ENCODE measurements around the gene PRR20G.
"Not testable (repeated sequence)": the region's sequence is repeated elsewhere in the genome, so short reads cannot be mapped to it uniquely, and the experiment has no call there.

PRR20G gene

DNA sequence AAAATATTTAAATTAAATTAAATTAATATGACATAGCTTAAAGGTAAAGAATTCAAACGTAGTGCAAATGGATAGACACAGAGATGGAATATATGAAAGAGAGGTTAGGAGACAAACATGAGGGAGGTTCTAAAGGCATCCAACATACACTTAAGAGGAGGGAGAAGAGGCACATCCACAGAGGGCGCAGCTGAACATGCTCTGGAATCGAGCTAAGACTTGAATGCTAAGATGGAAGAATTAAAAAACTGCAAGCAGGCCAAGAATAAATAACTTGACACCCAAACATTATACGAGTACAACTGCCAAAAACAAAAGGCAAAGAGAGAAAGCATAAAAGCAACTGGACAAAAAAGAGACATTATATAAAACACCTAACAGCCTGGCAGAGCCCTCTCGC is 9.1 kb upstream of the PRR20G start:
- no peak for DNase-seq

DNA sequence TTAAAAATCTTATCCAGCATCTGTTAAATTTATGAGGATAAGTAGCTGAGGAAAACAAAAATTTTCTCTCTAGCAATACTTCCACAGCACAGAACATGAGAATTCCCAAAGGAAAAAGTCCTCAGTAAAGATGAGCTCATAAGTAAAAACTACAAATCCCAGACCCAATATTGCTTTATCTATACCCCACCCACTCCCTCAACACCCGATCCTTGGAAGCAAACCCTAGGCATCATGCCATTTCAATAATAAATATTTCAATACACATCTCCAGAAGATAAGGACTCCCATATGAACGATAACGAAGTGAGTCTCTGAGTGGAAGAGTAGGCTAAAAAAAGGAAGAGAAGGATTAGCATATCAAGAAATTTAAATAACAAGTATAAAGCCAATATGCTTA is 8.3 kb upstream of the PRR20G start:
- DNase-seq = no peak

GRCh38 chr3:127293650-127294049 is 5.8 kb upstream of the PRR20G start:
- not testable (repeated sequence) for DNase-seq

GRCh38 chr3:127291611-127292010 is 3.8 kb upstream of the PRR20G start:
- DNase-seq = no peak

GRCh38 chr3:127291114-127291513 is 3.3 kb upstream of the PRR20G start:
- DNase-seq = no peak

- DNase-seq = no peak
Observed at GRCh38 chr3:127289706-127290575, 2.1 kb upstream of the PRR20G start.

- DNase-seq = no peak
Observed at GRCh38 chr3:127288921-127289705, 1.3 kb upstream of the PRR20G start.

DNA sequence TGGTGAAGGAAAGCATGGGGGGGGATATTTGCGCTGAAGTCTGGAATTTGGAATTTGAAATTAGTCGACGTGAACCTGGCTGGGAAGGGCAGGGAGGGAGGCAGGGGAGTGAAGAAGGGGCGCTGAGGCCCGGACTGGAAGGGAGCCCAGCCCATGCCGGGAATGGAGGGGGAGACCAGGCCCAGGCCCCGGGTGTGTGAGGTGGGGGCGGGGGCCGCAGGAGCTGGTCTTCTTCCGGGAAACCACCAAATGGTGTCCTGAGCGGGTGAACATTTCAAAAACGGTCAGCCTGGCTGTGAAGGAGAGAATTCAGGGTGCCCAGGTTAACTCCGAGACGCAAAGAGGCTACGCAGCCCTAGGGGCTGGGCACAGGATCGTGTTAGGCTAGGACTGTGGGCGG is 497 bp upstream of the PRR20G start:
- no peak for DNase-seq

DNA sequence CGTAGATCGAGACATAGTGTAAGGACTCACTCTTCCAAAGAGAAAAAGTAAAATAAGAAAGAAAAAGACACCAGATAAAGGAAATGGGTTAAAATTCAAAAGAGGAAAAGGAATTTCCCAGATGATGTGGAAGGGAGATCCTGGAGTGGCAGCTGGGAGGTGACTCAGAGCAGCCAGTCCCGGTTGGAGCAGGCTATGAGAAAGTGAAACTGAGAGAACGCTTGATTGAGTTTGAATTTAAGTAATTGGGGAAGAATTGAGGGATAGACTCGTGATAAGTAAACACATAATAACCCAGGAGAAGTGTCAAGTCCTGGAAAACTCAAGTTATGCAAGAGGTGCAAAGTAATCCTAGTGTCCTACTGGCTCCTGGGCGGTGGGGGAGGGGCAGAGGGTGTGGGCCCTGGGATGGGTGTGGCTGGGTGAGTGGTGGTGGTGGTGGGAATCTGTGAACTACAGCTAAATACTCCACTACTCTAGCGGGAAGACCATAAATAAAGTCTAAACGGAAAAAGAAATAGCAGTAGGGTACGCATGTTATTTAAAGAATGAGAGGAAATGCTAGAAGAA is 1.2 kb downstream of the PRR20G start:
- no peak for DNase-seq

- DNase-seq = no peak
Observed at GRCh38 chr3:127284258-127284657, 3.6 kb downstream of the PRR20G start.

- DNase-seq = no peak
Observed at GRCh38 chr3:127277561-127277960, 10.3 kb downstream of the PRR20G start.

DNA sequence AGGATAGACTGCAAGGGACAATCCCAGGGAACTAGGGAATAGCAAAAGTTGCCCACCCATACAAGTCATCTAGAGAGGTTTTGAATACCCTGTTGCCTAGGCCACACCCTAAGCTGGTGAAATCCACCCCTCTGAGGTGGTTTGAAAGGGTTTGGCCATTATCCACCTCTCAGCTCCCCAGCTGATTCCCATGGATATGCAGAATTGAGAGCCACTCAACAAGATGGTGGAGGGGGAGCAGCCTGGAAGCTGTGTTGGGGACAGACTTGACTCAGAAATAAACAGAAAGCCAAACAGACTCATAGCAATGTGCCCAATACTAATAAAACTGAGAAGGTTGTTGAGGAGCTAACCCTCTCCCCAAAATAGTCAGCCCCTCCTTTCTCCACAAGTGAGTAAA is 10.9 kb downstream of the PRR20G start:
- DNase-seq = no peak

DNA sequence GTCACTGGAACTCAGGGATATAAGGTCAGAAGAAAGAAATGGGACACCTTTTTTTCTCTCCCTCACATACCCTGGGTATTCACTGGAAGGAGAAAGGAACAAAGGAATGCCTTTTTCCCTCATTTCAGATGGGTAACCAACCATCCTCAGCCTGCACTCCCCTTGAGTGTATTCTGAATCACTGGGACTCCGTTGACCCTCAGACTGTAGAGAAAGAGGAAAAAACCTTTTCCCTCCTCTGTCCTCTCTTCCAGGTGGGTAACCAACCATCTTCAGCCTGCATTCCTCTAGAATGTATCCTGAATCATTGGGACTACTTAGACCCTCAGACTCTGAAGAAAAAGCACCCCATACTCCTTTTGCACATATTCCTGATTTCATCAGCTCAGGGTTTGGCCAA is 11.4 kb downstream of the PRR20G start:
- DNase-seq = no peak

GRCh38 chr3:127275287-127275781 is 12.5 kb downstream of the PRR20G start:
- DNase-seq = no peak

DNA sequence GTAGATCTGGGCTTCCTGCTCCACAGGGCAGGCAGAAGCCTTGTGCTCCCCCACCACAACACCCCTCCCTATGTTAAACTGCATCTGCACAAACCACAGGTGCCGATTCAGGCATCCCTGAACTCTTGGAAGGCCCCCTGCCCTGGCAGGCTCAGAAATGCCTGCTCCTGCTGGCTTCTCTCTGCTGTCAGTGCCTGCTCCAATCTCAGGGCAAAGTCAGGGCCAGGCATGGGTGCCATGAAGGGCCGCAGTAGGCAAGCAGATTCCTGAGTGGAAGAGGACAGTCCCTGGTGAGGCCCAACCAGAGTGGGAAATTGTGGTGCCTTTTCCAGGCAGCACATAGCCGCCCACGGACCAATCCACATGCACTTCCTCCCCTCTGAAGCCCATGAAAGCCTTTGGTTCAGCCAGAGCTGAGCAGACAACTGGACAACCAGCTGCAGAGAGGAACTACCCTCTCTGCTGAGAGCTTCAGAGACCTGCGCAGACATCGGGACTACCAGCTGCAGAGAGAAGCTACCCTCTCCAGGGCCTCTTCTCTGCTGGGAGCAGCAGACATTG is 13.6 kb downstream of the PRR20G start:
- no peak for DNase-seq

GRCh38 chr3:127273206-127273605 is 14.6 kb downstream of the PRR20G start:
- DNase-seq = no peak

DNA sequence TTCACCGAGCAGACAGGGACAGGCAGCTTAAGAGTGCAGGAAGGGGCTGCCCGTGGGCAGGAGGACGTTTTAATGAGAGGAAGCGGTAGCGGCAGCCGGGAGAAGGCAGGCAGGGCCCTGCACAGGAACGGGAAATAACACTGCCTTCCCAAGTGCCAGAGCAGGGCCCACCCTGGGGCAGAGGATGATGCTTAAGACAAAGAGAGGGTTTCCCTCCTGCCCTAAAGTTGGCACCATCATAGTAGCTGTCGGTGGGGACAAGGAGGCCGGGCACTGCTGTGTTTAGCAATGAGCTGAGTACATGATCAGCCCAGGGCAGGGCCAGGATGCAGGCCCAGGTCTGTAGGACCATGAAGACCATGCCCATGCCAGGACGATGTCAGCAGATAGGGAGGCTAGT is 21.7 kb downstream of the PRR20G start:
- no peak for DNase-seq

GRCh38 chr3:127265581-127265981 is 22.3 kb downstream of the PRR20G start:
- DNase-seq = no peak

GRCh38 chr3:127264794-127265514 is 22.9 kb downstream of the PRR20G start:
- no peak for DNase-seq

GRCh38 chr3:127264292-127264691 is 23.6 kb downstream of the PRR20G start:
- DNase-seq = no peak

DNA sequence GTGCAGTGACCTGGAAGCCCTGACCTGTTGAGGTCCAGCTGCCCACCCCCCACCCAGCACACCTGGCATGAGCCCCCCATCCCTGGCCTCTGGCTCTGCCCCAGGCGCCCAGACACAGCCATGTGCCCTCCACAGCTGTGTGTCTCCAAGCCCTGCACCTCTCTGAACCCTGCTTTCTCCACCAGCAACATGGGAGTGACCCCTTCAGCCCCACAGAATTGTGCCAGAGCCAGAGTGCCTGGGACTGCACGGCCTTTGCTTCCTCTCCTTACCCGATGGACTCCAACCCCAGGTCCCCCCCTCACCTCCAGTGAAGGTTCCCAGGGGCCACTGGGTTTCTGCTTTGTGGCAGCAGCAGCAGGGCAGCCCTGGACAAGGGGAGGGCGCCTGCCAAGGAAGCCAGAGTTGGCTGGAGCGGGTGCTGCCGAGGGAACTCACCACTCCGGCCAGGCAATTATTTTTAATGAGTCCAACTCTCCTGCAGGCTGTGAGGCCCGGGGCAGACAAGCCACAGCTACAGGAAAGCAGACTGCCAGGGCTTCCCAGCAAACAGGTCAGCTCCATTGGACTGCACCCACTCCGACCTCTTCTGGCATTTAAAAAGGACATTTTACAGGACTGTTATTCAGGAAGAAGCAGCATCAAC is 24.1 kb downstream of the PRR20G start:
- no peak for DNase-seq

GRCh38 chr3:127263037-127263436 is 24.8 kb downstream of the PRR20G start:
- DNase-seq = no peak

All from activated CD4-positive, alpha-beta T cell treated with anti-CD3 and anti-CD28 coated beads for 1 hour (primary cell).